Measurements from ENCODE around the gene CBARP. TPM values are rescaled to one million over a fixed set of nuclear protein-coding genes. Genes with fewer than 3 reads are reported as not detected.

Gene CBARP
- total and polyA plus RNA-seq, 9 of the 15 experiments (the other 6 are each of a cell fraction or from before 2014, with no cell fraction given), result 0.03 to 8.9 (median 1.2) TPM; not detected in 1

DNA sequence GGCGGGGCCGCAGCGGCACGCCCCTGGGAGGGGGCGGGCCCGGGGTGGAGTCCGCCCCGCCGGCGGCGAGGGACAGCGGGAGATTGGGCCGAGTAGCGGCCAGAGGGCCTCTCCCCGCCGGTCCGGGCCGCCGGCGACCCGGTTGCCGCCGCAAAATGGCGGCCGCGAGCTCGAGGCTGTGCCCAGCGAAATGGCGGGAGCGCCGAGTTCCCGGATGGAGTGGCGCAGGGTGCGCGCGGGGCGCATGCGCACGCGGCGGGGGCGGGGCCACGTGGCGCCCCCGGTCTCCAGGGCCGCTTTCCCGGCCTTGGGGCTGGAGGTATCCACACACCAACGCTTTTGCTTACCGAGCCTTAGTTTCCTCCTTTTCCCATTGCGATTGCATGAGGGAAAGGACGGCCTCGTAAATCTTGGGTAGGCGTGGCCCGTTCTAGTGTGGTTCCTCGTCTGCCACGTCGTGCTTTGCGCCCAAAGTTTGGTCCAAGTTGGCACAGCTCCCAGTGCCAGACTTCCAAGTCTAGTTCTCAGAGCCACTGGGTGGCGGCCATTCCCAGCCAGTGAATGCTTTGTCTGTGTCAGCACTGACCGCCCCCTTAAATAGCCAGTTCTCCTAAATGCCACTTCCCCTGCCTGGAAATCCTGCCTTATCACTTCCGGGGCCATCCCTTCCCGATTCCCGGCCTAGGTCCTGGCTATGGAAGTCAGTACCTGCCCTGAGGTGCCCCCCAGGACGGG lies 31.8 kb upstream of the CBARP start (continued):
- TF ChIP-seq ZNF140 (CRISPR knock-in tag; IDR thresholded peaks at IDR 0.05) (no peak), CHD4 (IDR thresholded peaks at IDR 0.05; ENCODE audit: insufficient read depth, insufficient replicate concordance, low read depth, low read length, poor library complexity, severe bottlenecking) (no peak), TOE1 (IDR thresholded peaks at IDR 0.05; ENCODE audit: borderline replicate concordance) (no peak), TOE1 (CRISPR knock-in tag; IDR thresholded peaks at IDR 0.05; ENCODE audit: borderline replicate concordance, low read depth) (no peak), HMGN3 (IDR thresholded peaks at IDR 0.05; ENCODE audit: borderline replicate concordance, extremely low read depth, insufficient read length, low read depth, low read length) (peak; percentile 43), MAFF (IDR thresholded peaks at IDR 0.05; ENCODE audit: low read length) (0 out of 2 replicates have a peak, but pooled peaks have one; percentile 14), NCOA4 (IDR thresholded peaks at IDR 0.05; ENCODE audit: partially characterized antibody) (no peak), MTF1 (CRISPR knock-in tag; IDR thresholded peaks at IDR 0.05; ENCODE audit: borderline replicate concordance) (no peak), U2AF1 (optimal IDR thresholded peaks at IDR 0.05; ENCODE audit: low read depth, low read length) (no peak), TBP (optimal IDR thresholded peaks at IDR 0.05; ENCODE audit: low read depth, low read length) (no peak), MAFK (IDR thresholded peaks at IDR 0.05; ENCODE audit: low read length) (no peak), NR2F6 (CRISPR knock-in tag; IDR thresholded peaks at IDR 0.05) (no peak), CBFB (CRISPR knock-in tag; IDR thresholded peaks at IDR 0.05) (no peak), ZKSCAN8 (CRISPR knock-in tag; IDR thresholded peaks at IDR 0.05) (no peak), HNRNPH1 (optimal IDR thresholded peaks at IDR 0.05; ENCODE audit: low read depth, low read length) (peak; percentile 63), TRIM24 (IDR thresholded peaks at IDR 0.05) (no peak), XRCC4 (IDR thresholded peaks at IDR 0.05; ENCODE audit: extremely low read depth, insufficient read depth, insufficient read length) (no peak)
- TF ChIP-seq, protein P1, sequence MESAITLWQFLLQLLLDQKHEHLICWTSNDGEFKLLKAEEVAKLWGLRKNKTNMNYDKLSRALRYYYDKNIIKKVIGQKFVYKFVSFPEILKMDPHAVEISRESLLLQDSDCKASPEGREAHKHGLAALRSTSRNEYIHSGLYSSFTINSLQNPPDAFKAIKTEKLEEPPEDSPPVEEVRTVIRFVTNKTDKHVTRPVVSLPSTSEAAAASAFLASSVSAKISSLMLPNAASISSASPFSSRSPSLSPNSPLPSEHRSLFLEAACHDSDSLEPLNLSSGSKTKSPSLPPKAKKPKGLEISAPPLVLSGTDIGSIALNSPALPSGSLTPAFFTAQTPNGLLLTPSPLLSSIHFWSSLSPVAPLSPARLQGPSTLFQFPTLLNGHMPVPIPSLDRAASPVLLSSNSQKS (CRISPR knock-in tag; IDR thresholded peaks at IDR 0.05), result no peak
- TF ChIP-seq, protein P2, sequence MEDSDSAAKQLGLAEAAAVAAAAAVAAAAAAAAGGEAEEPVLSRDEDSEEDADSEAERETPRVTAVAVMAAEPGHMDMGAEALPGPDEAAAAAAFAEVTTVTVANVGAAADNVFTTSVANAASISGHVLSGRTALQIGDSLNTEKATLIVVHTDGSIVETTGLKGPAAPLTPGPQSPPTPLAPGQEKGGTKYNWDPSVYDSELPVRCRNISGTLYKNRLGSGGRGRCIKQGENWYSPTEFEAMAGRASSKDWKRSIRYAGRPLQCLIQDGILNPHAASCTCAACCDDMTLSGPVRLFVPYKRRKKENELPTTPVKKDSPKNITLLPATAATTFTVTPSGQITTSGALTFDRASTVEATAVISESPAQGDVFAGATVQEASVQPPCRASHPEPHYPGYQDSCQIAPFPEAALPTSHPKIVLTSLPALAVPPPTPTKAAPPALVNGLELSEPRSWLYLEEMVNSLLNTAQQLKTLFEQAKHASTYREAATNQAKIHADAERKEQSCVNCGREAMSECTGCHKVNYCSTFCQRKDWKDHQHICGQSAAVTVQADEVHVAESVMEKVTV (CRISPR knock-in tag; IDR thresholded peaks at IDR 0.05), result no peak
- TF ChIP-seq, protein P3, sequence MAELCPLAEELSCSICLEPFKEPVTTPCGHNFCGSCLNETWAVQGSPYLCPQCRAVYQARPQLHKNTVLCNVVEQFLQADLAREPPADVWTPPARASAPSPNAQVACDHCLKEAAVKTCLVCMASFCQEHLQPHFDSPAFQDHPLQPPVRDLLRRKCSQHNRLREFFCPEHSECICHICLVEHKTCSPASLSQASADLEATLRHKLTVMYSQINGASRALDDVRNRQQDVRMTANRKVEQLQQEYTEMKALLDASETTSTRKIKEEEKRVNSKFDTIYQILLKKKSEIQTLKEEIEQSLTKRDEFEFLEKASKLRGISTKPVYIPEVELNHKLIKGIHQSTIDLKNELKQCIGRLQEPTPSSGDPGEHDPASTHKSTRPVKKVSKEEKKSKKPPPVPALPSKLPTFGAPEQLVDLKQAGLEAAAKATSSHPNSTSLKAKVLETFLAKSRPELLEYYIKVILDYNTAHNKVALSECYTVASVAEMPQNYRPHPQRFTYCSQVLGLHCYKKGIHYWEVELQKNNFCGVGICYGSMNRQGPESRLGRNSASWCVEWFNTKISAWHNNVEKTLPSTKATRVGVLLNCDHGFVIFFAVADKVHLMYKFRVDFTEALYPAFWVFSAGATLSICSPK (IDR thresholded peaks at IDR 0.05; ENCODE audit: borderline replicate concordance), result no peak
- TF ChIP-seq, protein P4, sequence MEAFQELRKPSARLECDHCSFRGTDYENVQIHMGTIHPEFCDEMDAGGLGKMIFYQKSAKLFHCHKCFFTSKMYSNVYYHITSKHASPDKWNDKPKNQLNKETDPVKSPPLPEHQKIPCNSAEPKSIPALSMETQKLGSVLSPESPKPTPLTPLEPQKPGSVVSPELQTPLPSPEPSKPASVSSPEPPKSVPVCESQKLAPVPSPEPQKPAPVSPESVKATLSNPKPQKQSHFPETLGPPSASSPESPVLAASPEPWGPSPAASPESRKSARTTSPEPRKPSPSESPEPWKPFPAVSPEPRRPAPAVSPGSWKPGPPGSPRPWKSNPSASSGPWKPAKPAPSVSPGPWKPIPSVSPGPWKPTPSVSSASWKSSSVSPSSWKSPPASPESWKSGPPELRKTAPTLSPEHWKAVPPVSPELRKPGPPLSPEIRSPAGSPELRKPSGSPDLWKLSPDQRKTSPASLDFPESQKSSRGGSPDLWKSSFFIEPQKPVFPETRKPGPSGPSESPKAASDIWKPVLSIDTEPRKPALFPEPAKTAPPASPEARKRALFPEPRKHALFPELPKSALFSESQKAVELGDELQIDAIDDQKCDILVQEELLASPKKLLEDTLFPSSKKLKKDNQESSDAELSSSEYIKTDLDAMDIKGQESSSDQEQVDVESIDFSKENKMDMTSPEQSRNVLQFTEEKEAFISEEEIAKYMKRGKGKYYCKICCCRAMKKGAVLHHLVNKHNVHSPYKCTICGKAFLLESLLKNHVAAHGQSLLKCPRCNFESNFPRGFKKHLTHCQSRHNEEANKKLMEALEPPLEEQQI (IDR thresholded peaks at IDR 0.05), result no peak

Data from K562 (cell line).